ENCODE measurements around the gene ZXDC. TPM values are rescaled to one million over a fixed set of nuclear protein-coding genes. Genes with fewer than 3 reads are reported as not detected.

Gene ZXDC
- total RNA-seq, 1 experiment from 2014 or later: 28.3 TPM

- no CpG with 5 or more reads among the region's 12 CpGs for WGBS (ENCODE audit: extremely low coverage, insufficient read length, low lambda C conversion rate)
- Mint-ChIP-seq H3K27ac (peak overlapping the region in 2 of 3 experiments; percentile 17 to 58; a peak in 2 of 7 replicates), H3K36me3 (ENCODE audit: insufficient read depth in 1 of 3, low read depth in 3 of 3) (peaks cover 0 to 5% (median 0%) of the 10 kb centered on the region in 3 experiments; a peak in 1 of 7 replicates), H3K27me3 (ENCODE audit: low read depth) (peaks cover 9% of the 10 kb centered on the region), H3K4me3 (no peak overlapping the region; a peak in 2 of 5 replicates), H3K4me1 (peaks cover 17 to 21% of the 10 kb centered on the region in 2 experiments), H3K9me3 (no peaks in the 10 kb centered on the region)
- H3K9ac ChIP-seq (ENCODE audit: extremely low read depth, insufficient read length, low read length): no peak overlapping the region
- no peak overlapping the region for H3K4me2 ChIP-seq (ENCODE audit: insufficient read depth, insufficient read length, low read length)
- H3K79me1 ChIP-seq (ENCODE audit: insufficient read depth, low read depth, low read length, poor library complexity, severe bottlenecking): no peaks in the 10 kb centered on the region
- H3K56ac ChIP-seq (ENCODE audit: insufficient read length, low read depth, low read length): no peak overlapping the region
- no peak overlapping the region for H3K18ac ChIP-seq (ENCODE audit: insufficient read length, low read depth, low read length)
- no peaks in the 10 kb centered on the region for H3K27me3 ChIP-seq (ENCODE audit: insufficient read depth, low read length)
- H2AK5ac ChIP-seq (ENCODE audit: insufficient read length, low read length): no peak overlapping the region
- H3K4me1 ChIP-seq (ENCODE audit: insufficient read depth, low read length): no peaks in the 10 kb centered on the region; the same call in 1 of the 2 replicates
- H3K27ac ChIP-seq (ENCODE audit: insufficient read length, low read depth, low read length): no peak overlapping the region
- no peak overlapping the region for H4K8ac ChIP-seq (replicated peaks; ENCODE audit: insufficient read length, low read depth, low read length)
- H2BK20ac ChIP-seq (ENCODE audit: low read depth, low read length, poor library complexity, severe bottlenecking): no peak overlapping the region
- no peak overlapping the region for H3K23ac ChIP-seq (ENCODE audit: insufficient read length, low read depth, low read length)
- no peak overlapping the region for H4K91ac ChIP-seq (ENCODE audit: insufficient read length, low read depth, low read length)
- H4K20me1 ChIP-seq (ENCODE audit: control insufficient read depth, insufficient read depth, insufficient read length): no peaks in the 10 kb centered on the region
- H3K9me3 ChIP-seq (ENCODE audit: control insufficient read depth, low read depth, low read length): no peaks in the 10 kb centered on the region
- H3K23me2 ChIP-seq (ENCODE audit: insufficient read length, low read depth, low read length, poor library complexity, severe bottlenecking): no peaks in the 10 kb centered on the region
- TF ChIP-seq CTCF (conservative IDR thresholded peaks at IDR 0.05): no peak
- no peak overlapping the region for H2BK120ac ChIP-seq (ENCODE audit: low read depth, low read length, poor library complexity, severe bottlenecking)
- H3K4ac ChIP-seq (ENCODE audit: low read depth, low read length): no peak overlapping the region
- DNase-seq: no peak
- no peak overlapping the region for H3T11ph ChIP-seq (ENCODE audit: low read length)
- H2BK12ac ChIP-seq (ENCODE audit: insufficient read length, low read depth, low read length): no peak overlapping the region
- H3K14ac ChIP-seq (ENCODE audit: insufficient read depth, low read length): no peak overlapping the region
- H4K5ac ChIP-seq (ENCODE audit: insufficient read length, low read depth, low read length): no peak overlapping the region
- H2BK15ac ChIP-seq (ENCODE audit: low read depth, low read length): no peak overlapping the region
- no peak overlapping the region for H2AFZ ChIP-seq (ENCODE audit: low read length)
- H3K79me2 ChIP-seq (ENCODE audit: insufficient read depth, low read length): no peaks in the 10 kb centered on the region
- no peak overlapping the region for H2BK5ac ChIP-seq (ENCODE audit: insufficient read length, low read length)
Observed at GRCh38 chr3:126402666-126403302, 72.9 kb downstream of the ZXDC start.
